Neural cell (in vitro differentiated cells): ENCODE measurements around the gene PEX13.

Experiments used
- CTCF ChIP-seq: fragments of 450-650 bp; IDR thresholded peaks from 2 replicates; pipeline ENCODE4 v1.5.1; 2014; ENCODE audit warnings: antibody characterized with exemption, mild to moderate bottlenecking, moderate library complexity; ENCODE audit not compliant: poor library complexity, severe bottlenecking
- EP300 ChIP-seq: fragments of 450-650 bp; conservative IDR thresholded peaks from 2 replicates; pipeline ENCODE4 v1.6.1; 2014; ENCODE audit warnings: antibody characterized with exemption, mild to moderate bottlenecking, moderate library complexity; ENCODE audit not compliant: poor library complexity, severe bottlenecking
- EZH2 ChIP-seq: fragments of 200-600, 300-800 bp; shearing (Covaris generic), sonication (generic); IDR thresholded peaks from 2 replicates; pipeline ENCODE4 v1.6.1; 2014; ENCODE audit warnings: antibody characterized with exemption, low read length, borderline replicate concordance, mild to moderate bottlenecking; ENCODE audit not compliant: insufficient read depth, poor library complexity, severe bottlenecking
- SMC3 ChIP-seq: fragments of 450-650 bp; conservative IDR thresholded peaks from 2 replicates; pipeline ENCODE4 v1.6.1; 2014; ENCODE audit warnings: antibody characterized with exemption, mild to moderate bottlenecking, moderate library complexity; ENCODE audit not compliant: poor library complexity
- TAF1 ChIP-seq: IDR thresholded peaks from 2 replicates; pipeline ENCODE4 v1.6.1; 2012; ENCODE audit warnings: low read depth

GRCh38 chr2:60994131-60994530 lies 23.4 kb upstream of the PEX13 start:
- TF ChIP-seq EP300, result no peak
- TF ChIP-seq EZH2, result no peak
- TF ChIP-seq TAF1, result no peak
- TF ChIP-seq SMC3, result no peak
- no peak for TF ChIP-seq CTCF
